GM23248 (cell line): ENCODE results near the gene SH2D3A. TPM values are rescaled to one million over a fixed set of nuclear protein-coding genes. Genes with fewer than 3 reads are reported as not detected.

ENCODE experiments used
- DNase-seq: peaks from one replicate; pipeline ENCODE4 v3.0.0-alpha.2; 2015
- H2AFZ ChIP-seq: fragments of 200-600 bp; sonication (generic); 2 replicates; pipeline ENCODE4 v1.6.1; 2016; ENCODE audit warnings: antibody characterized with exemption
- H3F3A ChIP-seq: fragments of 200-600 bp; sonication (generic); 2 replicates; pipeline ENCODE4 v1.6.1; 2016; ENCODE audit warnings: mild to moderate bottlenecking, antibody characterized with exemption, mixed run types; ENCODE audit not compliant: insufficient read depth
- H3K27ac ChIP-seq: fragments of 200-600 bp; sonication (generic); 2 replicates; pipeline ENCODE4 v1.5.1; 2016; ENCODE audit warnings: mild to moderate bottlenecking
- H3K27me3 ChIP-seq: fragments of 200-600 bp; sonication (generic); replicated peaks from 2 replicates; pipeline ENCODE4 v1.6.1; 2016; ENCODE audit warnings: mild to moderate bottlenecking; ENCODE audit not compliant: insufficient read depth
- H3K36me3 ChIP-seq: fragments of 200-600 bp; sonication (generic); 2 replicates; pipeline ENCODE4 v1.6.1; 2016; ENCODE audit warnings: low read depth, mild to moderate bottlenecking
- H3K4me1 ChIP-seq: fragments of 200-600 bp; sonication (generic); 2 replicates; pipeline ENCODE4 v1.6.1; 2016; ENCODE audit warnings: mild to moderate bottlenecking; ENCODE audit not compliant: insufficient read depth
- H3K4me2 ChIP-seq: fragments of 200-600 bp; sonication (generic); one replicate; pipeline ENCODE4 v1.6.1; 2016; ENCODE audit warnings: mild to moderate bottlenecking; ENCODE audit not compliant: unreplicated experiment
- H3K4me3 ChIP-seq: fragments of 200-600 bp; sonication (generic); 2 replicates; pipeline ENCODE4 v1.5.1; 2016; ENCODE audit warnings: mild to moderate bottlenecking
- H3K79me2 ChIP-seq: fragments of 200-600 bp; sonication (generic); 2 replicates; pipeline ENCODE4 v1.6.1; 2016; ENCODE audit warnings: mild to moderate bottlenecking; ENCODE audit not compliant: insufficient read depth
- H3K9ac ChIP-seq: fragments of 200-600 bp; sonication (generic); 2 replicates; pipeline ENCODE4 v1.6.1; 2016; ENCODE audit warnings: mild to moderate bottlenecking
- H3K9me2 ChIP-seq: fragments of 200-600 bp; sonication (generic); 2 replicates; pipeline ENCODE4 v1.6.1; 2016; ENCODE audit warnings: mixed run types, mild to moderate bottlenecking, moderate library complexity; ENCODE audit not compliant: insufficient read depth
- H3K9me3 ChIP-seq: fragments of 200-600 bp; sonication (generic); one replicate; pipeline ENCODE4 v1.6.1; 2017; ENCODE audit warnings: low read depth
- H4K20me1 ChIP-seq: fragments of 200-600 bp; sonication (generic); 2 replicates; pipeline ENCODE4 v1.6.0; 2016; ENCODE audit not compliant: insufficient read depth
- EZH2 ChIP-seq: fragments of 200-600 bp; sonication (generic); IDR thresholded peaks from 2 replicates; pipeline ENCODE4 v1.6.1; 2018; ENCODE audit warnings: antibody characterized with exemption, mild to moderate bottlenecking; ENCODE audit not compliant: insufficient read depth, poor library complexity, severe bottlenecking
- EZH2phosphoT487 ChIP-seq: fragments of 200-600 bp; sonication (generic); IDR thresholded peaks from 2 replicates; pipeline ENCODE4 v1.6.1; 2018; ENCODE audit warnings: antibody characterized with exemption, moderate library complexity, mild to moderate bottlenecking, low read depth; ENCODE audit not compliant: insufficient read depth
- WGBS, 2 experiments: methylation state at CpG; one replicate each; pipeline ENCODE4 v1.1.6; 2015 to 2017; ENCODE audit warnings: low lambda C conversion rate in 2 of 2, low coverage in 1 of 2; ENCODE audit errors: missing lambda C conversion rate in 2 of 2; 5-methylcytosine and 5-hydroxymethylcytosine counted together
- in situ Hi-C: fragments of 300-500 bp; cut with MboI; formaldehyde crosslinking; loops from 2 replicates; pipeline ENCODE4 v1.15.0; 2020
- polyA plus RNA-seq: library from polyadenylated mRNA; unstranded; fragments of >200 nt; fragmentation: Nextera tagmentation; extraction: Ambion mirVana; gene quantifications from 2 replicates; pipeline ENCODE4 v1.2.1, GENCODE V29; 2016
- total RNA-seq: library from RNA; depleted of rRNA; stranded (reverse); fragments of >200 nt; shearing (Covaris generic); gene quantifications from 2 replicates; pipeline ENCODE4 v1.2.3, GENCODE V29; 2014

Gene SH2D3A
- total and polyA plus RNA-seq, 2 experiments from 2014 or later: not detected

DNA sequence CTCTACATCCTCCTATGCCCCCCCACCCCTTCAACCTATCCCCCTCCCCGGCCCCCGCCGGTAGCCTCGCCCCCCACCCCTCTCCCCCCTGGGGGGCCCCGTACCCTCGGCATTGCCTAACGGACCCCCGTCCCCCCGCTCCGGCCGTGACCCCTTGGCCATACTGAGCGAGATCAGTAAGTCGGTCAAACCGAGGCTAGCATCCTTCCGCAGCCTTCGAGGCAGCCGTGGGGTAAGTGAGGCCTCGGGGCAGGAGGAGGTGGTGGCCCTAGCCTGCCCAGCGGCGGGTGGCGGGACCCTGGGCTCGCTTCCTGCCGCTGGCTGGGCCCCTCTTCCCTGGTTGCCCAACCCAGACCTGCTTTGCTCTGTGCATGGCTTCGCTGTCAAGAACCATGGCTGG, 21.3 kb downstream of the SH2D3A start:
- H3K9me2 ChIP-seq: no peaks in the 10 kb centered on the region
- H3K9ac ChIP-seq: no peak overlapping the region
- H3F3A ChIP-seq: peaks cover 33% of the 10 kb centered on the region
- no peaks in the 10 kb centered on the region for H3K27me3 ChIP-seq
- H3K4me2 ChIP-seq: no peak overlapping the region
- no peak for DNase-seq
- no peak overlapping the region for H3K27ac ChIP-seq
- H3K36me3 ChIP-seq: peaks cover 31% of the 10 kb centered on the region
- in situ Hi-C loops: no loop called here
- H4K20me1 ChIP-seq: no peaks in the 10 kb centered on the region
- H3K4me1 ChIP-seq: peaks cover 23% of the 10 kb centered on the region
- TF ChIP-seq EZH2: no peak
- TF ChIP-seq EZH2phosphoT487: no peak
- H3K4me3 ChIP-seq: no peak overlapping the region
- H2AFZ ChIP-seq: no peak overlapping the region
- H3K9me3 ChIP-seq: no peaks in the 10 kb centered on the region
- H3K79me2 ChIP-seq: peaks cover 21% of the 10 kb centered on the region
- 89 to 93% methylated on average over 13 to 24 of the region's 24 CpGs for WGBS, 2 experiments

GRCh38 chr19:6744381-6745301, 22.6 kb downstream of the SH2D3A start:
- in situ Hi-C loops: no loop called here
- TF ChIP-seq EZH2phosphoT487 (no peak), EZH2 (no peak)
- H3K4me1 ChIP-seq: peaks cover 23% of the 10 kb centered on the region
- H3K9me2 ChIP-seq: no peaks in the 10 kb centered on the region
- H4K20me1 ChIP-seq: no peaks in the 10 kb centered on the region
- peak; percentile 92 for DNase-seq
- peak overlapping the region; percentile 70 for H3K27ac ChIP-seq
- H3F3A ChIP-seq: peaks cover 33% of the 10 kb centered on the region
- H3K4me2 ChIP-seq: peak overlapping the region; percentile 72
- 3 to 4% methylated on average over 27 to 41 of the region's 41 CpGs for WGBS, 2 experiments
- peaks cover 34% of the 10 kb centered on the region for H3K79me2 ChIP-seq
- H3K27me3 ChIP-seq: no peaks in the 10 kb centered on the region
- H3K9ac ChIP-seq: peak overlapping the region; percentile 47
- H2AFZ ChIP-seq: peak overlapping the region; percentile 57
- peaks cover 27% of the 10 kb centered on the region for H3K36me3 ChIP-seq
- peak overlapping the region; percentile 38 for H3K4me3 ChIP-seq
- no peaks in the 10 kb centered on the region for H3K9me3 ChIP-seq

DNA sequence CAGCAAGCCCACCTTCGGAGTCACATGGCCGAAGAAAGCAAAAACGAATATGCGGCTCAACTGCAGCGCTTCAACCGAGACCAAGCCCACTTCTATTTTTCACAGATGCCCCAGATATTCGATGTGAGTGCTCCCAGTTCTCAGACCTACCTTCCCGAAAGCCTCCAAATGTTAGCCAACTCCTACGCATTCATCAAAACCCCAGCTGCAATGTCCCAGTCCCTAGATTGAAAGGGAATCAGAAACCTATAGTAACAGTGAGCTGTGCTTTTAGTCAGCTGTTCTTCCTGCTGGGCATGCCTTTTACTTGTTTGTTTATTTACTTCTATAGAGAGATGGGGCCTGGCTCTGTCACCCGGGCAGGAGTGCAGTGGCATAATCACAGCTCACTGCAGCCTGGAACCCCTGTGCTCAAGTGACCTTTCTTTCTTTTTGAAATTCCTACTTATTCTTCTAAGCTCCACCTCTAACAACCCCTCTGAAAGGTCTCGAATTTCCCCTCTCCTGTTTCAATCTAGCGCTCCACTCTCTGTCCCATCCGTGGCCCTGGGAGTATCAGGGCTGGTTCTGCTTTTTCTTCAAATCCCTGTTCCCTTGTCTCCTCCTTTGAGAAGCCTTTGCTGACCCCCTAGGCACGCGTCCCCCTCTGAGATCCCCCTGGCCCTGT, 23.4 kb downstream of the SH2D3A start:
- Histone ChIP-seq H3K79me2 (peaks cover 35% of the 10 kb centered on the region), H3K4me1 (peaks cover 27% of the 10 kb centered on the region), H3K4me2 (peak overlapping the region; percentile 72), H3K36me3 (peaks cover 21% of the 10 kb centered on the region), H3K27ac (peak overlapping the region; percentile 70), H3K4me3 (peak overlapping the region; percentile 38), H3F3A (peaks cover 28% of the 10 kb centered on the region), H2AFZ (peak overlapping the region; percentile 57; the same call in 1 of the 2 replicates), H4K20me1 (no peaks in the 10 kb centered on the region), H3K9me2 (no peaks in the 10 kb centered on the region), H3K9me3 (no peaks in the 10 kb centered on the region), H3K27me3 (no peaks in the 10 kb centered on the region), H3K9ac (peak overlapping the region; percentile 47)
- no peak for TF ChIP-seq EZH2
- no peak for TF ChIP-seq EZH2phosphoT487
- 57 to 61% methylated on average over 13 to 15 of the region's 15 CpGs for whole genome bisulfite sequencing, 2 experiments
- no peak for DNase-seq
- in situ Hi-C loops: no loop called here

DNA sequence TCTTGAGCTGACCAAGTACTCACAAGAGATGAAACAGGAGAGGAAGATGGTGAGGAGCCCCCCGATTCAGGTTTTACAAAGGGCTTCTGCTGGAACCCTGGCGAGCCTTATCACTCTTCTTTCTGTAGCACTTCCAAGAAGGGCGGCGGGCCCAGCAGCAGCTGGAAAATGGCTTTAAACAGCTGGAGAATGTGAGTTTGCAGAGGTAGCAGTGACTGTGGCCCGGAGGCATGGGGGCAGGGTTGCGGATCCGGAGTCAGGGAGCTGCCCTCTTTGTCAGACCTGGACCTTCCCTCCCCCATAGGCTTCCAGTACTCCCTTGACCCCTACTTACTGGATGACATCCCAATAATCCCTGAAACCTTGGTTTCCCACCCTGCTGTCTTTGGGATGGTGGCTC, 24.2 kb downstream of the SH2D3A start:
- H3K9ac ChIP-seq: no peak overlapping the region
- TF ChIP-seq EZH2phosphoT487: no peak
- no peak for TF ChIP-seq EZH2
- in situ Hi-C loops: no loop called here
- no peaks in the 10 kb centered on the region for H4K20me1 ChIP-seq
- no peaks in the 10 kb centered on the region for H3K9me2 ChIP-seq
- DNase-seq: no peak
- H3K9me3 ChIP-seq: no peaks in the 10 kb centered on the region
- 83 to 88% methylated on average over 7 of the region's 7 CpGs for WGBS, 2 experiments
- no peak overlapping the region for H3K4me3 ChIP-seq
- H3K36me3 ChIP-seq: peaks cover 18% of the 10 kb centered on the region
- H3K79me2 ChIP-seq: peaks cover 35% of the 10 kb centered on the region
- peaks cover 35% of the 10 kb centered on the region for H3K4me1 ChIP-seq
- peaks cover 36% of the 10 kb centered on the region for H3F3A ChIP-seq
- no peak overlapping the region for H3K27ac ChIP-seq
- H3K27me3 ChIP-seq: no peaks in the 10 kb centered on the region
- H2AFZ ChIP-seq: no peak overlapping the region
- no peak overlapping the region for H3K4me2 ChIP-seq
